Measurements from ENCODE around the gene PKD2L2.

PKD2L2 gene

GRCh38 chr5:137888863-137889759 lies at the start of gene PKD2L2:
Gene PKD2L2, plus strand, starts transcription at chr5:137889457. Its CDS starts 35 bp downstream, at chr5:137889492.
- H3K36me3 ChIP-seq (ENCODE audit: low read depth) = no peaks in the 10 kb centered on the region
- peak within 1 kb of the TSS; percentile 18 for H3K4me3 ChIP-seq (ENCODE audit: severe bottlenecking)
- TF ChIP-seq CTCF (IDR thresholded peaks at IDR 0.05; ENCODE audit: poor library complexity, severe bottlenecking) = no peak
- no peaks in the 10 kb centered on the region for H3K4me1 ChIP-seq (ENCODE audit: insufficient read depth, poor library complexity, severe bottlenecking)
- DNase-seq (ENCODE audit: low spot score) = peak; percentile 69
- H3K27ac ChIP-seq (ENCODE audit: poor library complexity, severe bottlenecking) = no peak within 1 kb of the TSS
- H3K27me3 ChIP-seq (ENCODE audit: insufficient read depth, poor library complexity, severe bottlenecking) = no peaks in the 10 kb centered on the region
- H3K9me3 ChIP-seq (ENCODE audit: severe bottlenecking) = no peaks in the 10 kb centered on the region
- peak; percentile 88 for ATAC-seq (ENCODE audit: low read depth)

GRCh38 chr5:137842296-137842695 lies 47.0 kb upstream of the PKD2L2 start:
- H3K36me3 ChIP-seq (ENCODE audit: low read depth) = no peaks in the 10 kb centered on the region
- no peak for TF ChIP-seq CTCF (IDR thresholded peaks at IDR 0.05; ENCODE audit: poor library complexity, severe bottlenecking)
- DNase-seq (ENCODE audit: low spot score) (no peak), ATAC-seq (ENCODE audit: low read depth) (no peak)
- H3K4me3 ChIP-seq (ENCODE audit: severe bottlenecking) = no peak overlapping the region
- no peaks in the 10 kb centered on the region for H3K27me3 ChIP-seq (ENCODE audit: insufficient read depth, poor library complexity, severe bottlenecking)
- H3K9me3 ChIP-seq (ENCODE audit: severe bottlenecking) = no peaks in the 10 kb centered on the region
- no peaks in the 10 kb centered on the region for H3K4me1 ChIP-seq (ENCODE audit: insufficient read depth, poor library complexity, severe bottlenecking)
- no peak overlapping the region for H3K27ac ChIP-seq (ENCODE audit: poor library complexity, severe bottlenecking)

GRCh38 chr5:137843676-137844299 lies 45.5 kb upstream of the PKD2L2 start:
- H3K4me1 ChIP-seq (ENCODE audit: insufficient read depth, poor library complexity, severe bottlenecking) = no peaks in the 10 kb centered on the region
- H3K9me3 ChIP-seq (ENCODE audit: severe bottlenecking) = no peaks in the 10 kb centered on the region
- H3K36me3 ChIP-seq (ENCODE audit: low read depth) = no peaks in the 10 kb centered on the region
- ATAC-seq (ENCODE audit: low read depth) = no peak
- no peak for DNase-seq (ENCODE audit: low spot score)
- no peak overlapping the region for H3K4me3 ChIP-seq (ENCODE audit: severe bottlenecking)
- TF ChIP-seq CTCF (IDR thresholded peaks at IDR 0.05; ENCODE audit: poor library complexity, severe bottlenecking) = no peak
- no peak overlapping the region for H3K27ac ChIP-seq (ENCODE audit: poor library complexity, severe bottlenecking)
- H3K27me3 ChIP-seq (ENCODE audit: insufficient read depth, poor library complexity, severe bottlenecking) = no peaks in the 10 kb centered on the region

- Histone ChIP-seq H3K27me3 (ENCODE audit: insufficient read depth, poor library complexity, severe bottlenecking) (no peaks in the 10 kb centered on the region), H3K27ac (ENCODE audit: poor library complexity, severe bottlenecking) (no peak overlapping the region), H3K4me3 (ENCODE audit: severe bottlenecking) (no peak overlapping the region), H3K36me3 (ENCODE audit: low read depth) (no peaks in the 10 kb centered on the region), H3K4me1 (ENCODE audit: insufficient read depth, poor library complexity, severe bottlenecking) (no peaks in the 10 kb centered on the region), H3K9me3 (ENCODE audit: severe bottlenecking) (no peaks in the 10 kb centered on the region)
- TF ChIP-seq CTCF (IDR thresholded peaks at IDR 0.05; ENCODE audit: poor library complexity, severe bottlenecking) = no peak
- DNase-seq (ENCODE audit: low spot score) (no peak), ATAC-seq (ENCODE audit: low read depth) (no peak)
Observed at GRCh38 chr5:137845472-137845871, 43.8 kb upstream of the PKD2L2 start.

Measured in RWPE2 (cell line).